GM13977 (cell line): ENCODE data around the gene DISP2.

ENCODE experiments used
- DNase-seq: peaks from one replicate; pipeline ENCODE4 v3.0.0; 2012; ENCODE audit warnings: low spot score
- CTCF ChIP-seq: IDR thresholded peaks from 2 replicates; pipeline ENCODE4 v1.5.1; 2012; ENCODE audit warnings: mild to moderate bottlenecking, control low read depth; ENCODE audit not compliant: insufficient read depth; ENCODE audit errors: extremely low read depth, missing control alignments
- in situ Hi-C: fragments of 300-500 bp; cut with MboI; formaldehyde crosslinking; loops from one replicate; pipeline ENCODE4 v1.12.0; 2022; ENCODE audit warnings: low sequenced_read_pairs, low pct_unique_long_range_greater_than_20kb, mixed read lengths, inconsistent platforms; ENCODE audit not compliant: unreplicated experiment

The DISP2 gene

GRCh38 chr15:40345867-40346578 lies 12.0 kb upstream of the DISP2 start:
- no peak for DNase-seq
- no peak for TF ChIP-seq CTCF
- in situ Hi-C loops: no loop called here

GRCh38 chr15:40346579-40347558 lies 11.2 kb upstream of the DISP2 start:
- DNase-seq: no peak
- in situ Hi-C loops: no loop called here
- no peak for TF ChIP-seq CTCF

GRCh38 chr15:40347559-40348473 lies 10.2 kb upstream of the DISP2 start:
- TF ChIP-seq CTCF: no peak
- in situ Hi-C loops: no loop called here

GRCh38 chr15:40348474-40348870 lies 9.5 kb upstream of the DISP2 start:
- no peak for DNase-seq
- in situ Hi-C loops: no loop called here
- TF ChIP-seq CTCF: no peak

More at GRCh38 chr15:40347559-40348473, 10.2 kb upstream of the DISP2 start:
- DNase-seq: no peak

- no peak for DNase-seq
- no peak for TF ChIP-seq CTCF
- in situ Hi-C loops: no loop called here
Observed at GRCh38 chr15:40349163-40349562, 8.9 kb upstream of the DISP2 start.
